Cardiac muscle cell (in vitro differentiated cells and primary cell): Measurements from ENCODE around the gene POU6F2. TPM values are rescaled to one million over a fixed set of nuclear protein-coding genes. Genes with fewer than 3 reads are reported as not detected.

Experiments used
- DNase-seq, 2 donors: peaks; one replicate each; pipeline versions ENCODE4 v3.0.0 to v3.0.0-alpha.2; 2010 to 2017; ENCODE audit warnings: low read depth in 1 of 2, low spot score in 1 of 2
- H3K27ac ChIP-seq: fragments of 200-600 bp; sonication (generic); 2 replicates; pipeline ENCODE4 v1.5.1; 2016
- H3K27me3 ChIP-seq: fragments of 200-600 bp; sonication (generic); 2 replicates; pipeline ENCODE4 v1.6.0; 2016; ENCODE audit warnings: control low read depth
- H3K36me3 ChIP-seq: fragments of 200-600 bp; sonication (generic); 2 replicates; pipeline ENCODE4 v1.5.1; 2016; ENCODE audit warnings: control low read depth
- H3K4me1 ChIP-seq: fragments of 200-600 bp; sonication (generic); 2 replicates; pipeline ENCODE4 v1.8.1; 2017; ENCODE audit warnings: low read depth, mild to moderate bottlenecking, mixed run types
- H3K4me3 ChIP-seq: fragments of 200-600 bp; sonication (generic); 2 replicates; pipeline ENCODE4 v1.5.1; 2016; ENCODE audit warnings: mild to moderate bottlenecking
- H3K9me3 ChIP-seq: fragments of 200-600 bp; sonication (generic); 2 replicates; pipeline ENCODE4 v1.5.1; 2017; ENCODE audit warnings: low read depth, mild to moderate bottlenecking, control low read depth
- polyA plus RNA-seq: library from polyadenylated mRNA; unstranded; fragments of >200 nt; fragmentation: Nextera tagmentation; extraction: Ambion mirVana; gene quantifications from 2 replicates; pipeline ENCODE4 v1.2.1, GENCODE V29; 2016
- total RNA-seq: library from RNA; depleted of rRNA; stranded (reverse); fragments of >200 nt; gene quantifications from 2 replicates; pipeline ENCODE4 v1.2.3, GENCODE V29; 2016
- TF ChIP-seq, protein P1 (sequence below): IDR thresholded peaks from 2 replicates; pipeline ENCODE4 v1.5.1; 2012; ENCODE audit warnings: low read depth, mild to moderate bottlenecking, low read length

Gene POU6F2
- total and polyA plus RNA-seq, 2 experiments from 2014 or later: 1.7 to 3.6 TPM

GRCh38 chr7:39248692-39249090 is 271.0 kb downstream of the POU6F2 start:
- no peak for DNase-seq
- no peak overlapping the region for H3K27ac ChIP-seq

DNA sequence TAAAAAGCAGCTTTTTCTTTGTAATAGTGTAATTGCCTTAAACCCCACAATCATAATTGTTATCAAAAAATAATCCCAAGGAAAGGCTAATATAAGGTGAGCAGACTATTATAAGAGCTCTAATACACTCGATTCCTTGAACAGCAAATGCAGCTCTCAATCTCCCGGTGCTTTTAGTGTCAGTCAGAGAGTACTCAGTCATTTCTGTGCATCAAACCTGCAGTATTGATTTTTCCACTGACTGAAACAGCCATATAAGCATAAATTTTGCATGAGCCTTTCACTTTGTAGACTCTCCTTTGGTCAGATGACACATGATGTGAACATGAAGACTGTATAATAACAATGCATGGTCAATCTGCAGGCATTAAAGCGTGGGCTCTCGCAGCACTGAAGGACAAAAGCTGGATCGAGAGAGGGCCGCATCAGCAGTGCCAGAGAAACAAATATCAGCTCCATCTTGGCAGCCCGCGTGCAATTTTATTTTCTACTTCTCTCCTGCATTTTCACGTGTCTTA is 272.0 kb downstream of the POU6F2 start:
- Histone ChIP-seq H3K27ac (no peak overlapping the region), H3K36me3 (no peaks in the 10 kb centered on the region), H3K4me1 (peaks cover 4% of the 10 kb centered on the region), H3K27me3 (no peaks in the 10 kb centered on the region), H3K9me3 (no peaks in the 10 kb centered on the region), H3K4me3 (no peak overlapping the region)
- TF ChIP-seq, protein P1, sequence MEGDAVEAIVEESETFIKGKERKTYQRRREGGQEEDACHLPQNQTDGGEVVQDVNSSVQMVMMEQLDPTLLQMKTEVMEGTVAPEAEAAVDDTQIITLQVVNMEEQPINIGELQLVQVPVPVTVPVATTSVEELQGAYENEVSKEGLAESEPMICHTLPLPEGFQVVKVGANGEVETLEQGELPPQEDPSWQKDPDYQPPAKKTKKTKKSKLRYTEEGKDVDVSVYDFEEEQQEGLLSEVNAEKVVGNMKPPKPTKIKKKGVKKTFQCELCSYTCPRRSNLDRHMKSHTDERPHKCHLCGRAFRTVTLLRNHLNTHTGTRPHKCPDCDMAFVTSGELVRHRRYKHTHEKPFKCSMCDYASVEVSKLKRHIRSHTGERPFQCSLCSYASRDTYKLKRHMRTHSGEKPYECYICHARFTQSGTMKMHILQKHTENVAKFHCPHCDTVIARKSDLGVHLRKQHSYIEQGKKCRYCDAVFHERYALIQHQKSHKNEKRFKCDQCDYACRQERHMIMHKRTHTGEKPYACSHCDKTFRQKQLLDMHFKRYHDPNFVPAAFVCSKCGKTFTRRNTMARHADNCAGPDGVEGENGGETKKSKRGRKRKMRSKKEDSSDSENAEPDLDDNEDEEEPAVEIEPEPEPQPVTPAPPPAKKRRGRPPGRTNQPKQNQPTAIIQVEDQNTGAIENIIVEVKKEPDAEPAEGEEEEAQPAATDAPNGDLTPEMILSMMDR: no peak
- DNase-seq: no peak

More at GRCh38 chr7:39248692-39249090, 271.0 kb downstream of the POU6F2 start:
- H3K9me3 ChIP-seq: no peaks in the 10 kb centered on the region
- H3K27me3 ChIP-seq: no peaks in the 10 kb centered on the region
- no peaks in the 10 kb centered on the region for H3K36me3 ChIP-seq
- no peak overlapping the region for H3K4me3 ChIP-seq
- TF ChIP-seq, protein P1: no peak
- peaks cover 7% of the 10 kb centered on the region for H3K4me1 ChIP-seq

DNA sequence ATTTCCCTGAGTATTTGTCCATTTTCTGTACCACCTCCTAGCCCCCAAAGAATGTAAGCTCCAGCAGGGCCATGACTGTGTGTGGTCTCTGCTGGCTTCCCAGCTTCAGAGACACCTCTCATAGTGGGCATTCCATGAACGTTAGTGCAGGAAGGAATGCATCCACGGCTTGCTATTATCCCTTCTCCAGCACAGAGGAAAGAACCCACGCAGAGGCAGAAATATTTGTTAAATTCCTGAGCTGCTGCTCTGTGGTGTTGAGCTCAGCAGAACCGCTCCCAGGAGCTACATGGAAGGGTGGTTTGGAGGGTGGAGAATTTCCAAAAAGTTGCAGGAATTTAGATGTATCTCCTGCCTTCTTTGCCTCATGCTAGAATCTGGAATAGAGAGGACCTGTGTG is 275.2 kb downstream of the POU6F2 start:
- no peak overlapping the region for H3K4me3 ChIP-seq
- no peak overlapping the region for H3K27ac ChIP-seq
- H3K4me1 ChIP-seq: peaks cover 2% of the 10 kb centered on the region
- no peaks in the 10 kb centered on the region for H3K36me3 ChIP-seq
- TF ChIP-seq, protein P1: no peak
- H3K27me3 ChIP-seq: no peaks in the 10 kb centered on the region
- DNase-seq: peak; percentile 3 to 56
- H3K9me3 ChIP-seq: no peaks in the 10 kb centered on the region

- no peak overlapping the region for H3K4me3 ChIP-seq
- TF ChIP-seq, protein P1: no peak
- DNase-seq: no peak
- no peak overlapping the region for H3K27ac ChIP-seq
- no peaks in the 10 kb centered on the region for H3K4me1 ChIP-seq
- no peaks in the 10 kb centered on the region for H3K36me3 ChIP-seq
- H3K27me3 ChIP-seq: no peaks in the 10 kb centered on the region
- H3K9me3 ChIP-seq: no peaks in the 10 kb centered on the region
Observed at GRCh38 chr7:39259391-39260003, 281.8 kb downstream of the POU6F2 start.

DNA sequence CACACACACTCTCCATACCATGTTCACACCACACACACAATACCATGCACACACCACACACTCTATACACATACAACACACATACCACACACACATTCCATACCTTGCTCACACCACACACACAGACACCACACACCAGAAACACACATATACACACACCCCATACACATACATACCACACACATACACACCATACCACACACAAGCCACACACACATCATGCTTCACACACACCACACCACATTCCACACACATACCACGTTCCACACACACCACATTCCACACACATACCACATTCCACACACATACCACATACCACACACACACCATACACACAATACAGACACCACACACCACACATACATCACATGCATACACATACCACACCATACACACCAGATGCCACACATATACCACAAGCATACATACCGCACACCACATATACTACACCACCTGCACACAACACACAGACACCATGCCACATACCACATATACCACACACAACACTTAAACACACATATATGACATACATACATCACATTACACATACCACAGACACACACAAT is 282.7 kb downstream of the POU6F2 start:
- H3K27ac ChIP-seq: no peak overlapping the region
- no peak overlapping the region for H3K4me3 ChIP-seq
- H3K36me3 ChIP-seq: no peaks in the 10 kb centered on the region
- H3K27me3 ChIP-seq: no peaks in the 10 kb centered on the region
- no peaks in the 10 kb centered on the region for H3K4me1 ChIP-seq
- TF ChIP-seq, protein P1: no peak
- DNase-seq: no peak
- H3K9me3 ChIP-seq: no peaks in the 10 kb centered on the region
